Measurements from ENCODE around the gene LRBA. TPM values are rescaled to one million over a fixed set of nuclear protein-coding genes. Genes with fewer than 3 reads are reported as not detected.

Gene LRBA
- total and polyA plus RNA-seq, 2 of the 4 experiments (the other 2 are of a cell fraction): 10.2 to 51.6 TPM

- no peak overlapping the region for H4K5ac ChIP-seq (ENCODE audit: low read depth, low read length)
- TF ChIP-seq ELK1 (IDR thresholded peaks at IDR 0.05; ENCODE audit: borderline replicate concordance, low read depth, low read length) (no peak), SMC3 (IDR thresholded peaks at IDR 0.05; ENCODE audit: low read depth, low read length) (no peak), BHLHE40 (IDR thresholded peaks at IDR 0.05; ENCODE audit: low read depth, low read length) (no peak), RAD21 (IDR thresholded peaks at IDR 0.05; ENCODE audit: low read length) (no peak), RCOR1 (IDR thresholded peaks at IDR 0.05; ENCODE audit: insufficient replicate concordance, low read length) (no peak), MXI1 (IDR thresholded peaks at IDR 0.05; ENCODE audit: borderline replicate concordance, low read depth, low read length) (no peak), CEBPB (IDR thresholded peaks at IDR 0.05; ENCODE audit: low read depth, low read length) (no peak), NFE2L2 (IDR thresholded peaks at IDR 0.05; ENCODE audit: low read depth, low read length) (no peak), USF2 (IDR thresholded peaks at IDR 0.05; ENCODE audit: low read depth, low read length) (no peak), FOS (IDR thresholded peaks at IDR 0.05; ENCODE audit: low read depth, low read length) (no peak), CTCF (conservative IDR thresholded peaks at IDR 0.05; ENCODE audit: low read depth, low read length) (no peak), MAZ (IDR thresholded peaks at IDR 0.05; ENCODE audit: borderline replicate concordance, low read depth, low read length) (no peak), MAFK (IDR thresholded peaks at IDR 0.05; ENCODE audit: low read depth, low read length) (no peak), POLR2A (IDR thresholded peaks at IDR 0.05; ENCODE audit: low read depth, low read length) (no peak), RFX5 (IDR thresholded peaks at IDR 0.05; ENCODE audit: low read depth, low read length) (no peak)
- H3K4me1 ChIP-seq (ENCODE audit: control insufficient read depth, insufficient read depth, low read length): peaks cover 3% of the 10 kb centered on the region
- intact Hi-C loops (cut with micrococcal nuclease) (no loop called here), in situ Hi-C loops (cut with MboI; ENCODE audit: low sequenced_read_pairs) (no loop called here), dilution Hi-C loops (cut with HindIII; ENCODE audit: low sequenced_read_pairs, unreplicated experiment) (no loop called here)
- H3K23ac ChIP-seq (ENCODE audit: low read depth, low read length): no peak overlapping the region
- H2BK20ac ChIP-seq (ENCODE audit: low read depth, low read length): no peak overlapping the region
- ChIA-PET POLR2A (ENCODE audit: unreplicated experiment) (no interaction called here), CTCF (no interaction called here)
- H3K4ac ChIP-seq (ENCODE audit: low read depth, low read length): no peak overlapping the region
- H3K4me3 ChIP-seq (ENCODE audit: insufficient read depth, low read depth, low read length): no peak overlapping the region
- no peak overlapping the region for H2AK9ac ChIP-seq (replicated peaks; ENCODE audit: low read depth, low read length, poor library complexity)
- no peak overlapping the region for H2AFZ ChIP-seq (replicated peaks; ENCODE audit: low read length, poor library complexity)
- no peak overlapping the region for H3K14ac ChIP-seq (replicated peaks; ENCODE audit: low read depth, low read length)
- WGBS, 2 experiments (ENCODE audit: extremely low coverage in 2 of 2, insufficient read length in 1 of 2): no CpG with 5 or more reads among the region's 3 CpGs
- H4K20me1 ChIP-seq (ENCODE audit: insufficient read depth, low read length): no peaks in the 10 kb centered on the region
- H3K27me3 ChIP-seq (ENCODE audit: control insufficient read depth, insufficient read depth, low read length): no peaks in the 10 kb centered on the region
- no peak overlapping the region for H4K8ac ChIP-seq (ENCODE audit: low read depth in 2 of 2, low read length in 2 of 2)
- no peak overlapping the region for H3K9ac ChIP-seq (ENCODE audit: low read depth, low read length)
- H3K18ac ChIP-seq (ENCODE audit: low read depth, low read length): no peak overlapping the region
- H2BK120ac ChIP-seq (ENCODE audit: low read depth, low read length): no peak overlapping the region
- no peak overlapping the region for H3K4me2 ChIP-seq (ENCODE audit: low read depth, low read length)
- no peak overlapping the region for H4K91ac ChIP-seq (ENCODE audit: insufficient read depth, low read depth, low read length)
- no peak overlapping the region for H2BK5ac ChIP-seq (ENCODE audit: low read depth, low read length, poor library complexity, severe bottlenecking)
- no peak overlapping the region for H2AK5ac ChIP-seq (ENCODE audit: low read depth, low read length)
- no peak overlapping the region for H2BK15ac ChIP-seq (ENCODE audit: low read depth, low read length)
- no peak overlapping the region for H3K27ac ChIP-seq (ENCODE audit: insufficient read depth, low read length)
- H3K36me3 ChIP-seq (ENCODE audit: control insufficient read depth, insufficient read depth, low read length): no peaks in the 10 kb centered on the region
- no peak for ATAC-seq (ENCODE audit: low read depth)
- no peaks in the 10 kb centered on the region for H3K9me3 ChIP-seq (ENCODE audit: control insufficient read depth, insufficient read depth, low read length)
- peaks cover 4% of the 10 kb centered on the region; the same call in 1 of the 2 replicates for H3K9me1 ChIP-seq (ENCODE audit: insufficient read depth, low read length)
- BruUV-seq (replicated peaks): no TSS peak
- no peak for DNase-seq
- no peaks in the 10 kb centered on the region for H3K79me1 ChIP-seq (ENCODE audit: low read depth in 1 of 2, low read length in 2 of 2)
- no peak overlapping the region for H3K56ac ChIP-seq (ENCODE audit: extremely low read depth, insufficient read depth, low read length)
Measured at GRCh38 chr4:150648123-150648522, 367.0 kb downstream of the LRBA start.
